ENCODE results near the gene MYEOV.

The MYEOV gene

GRCh38 chr11:69319255-69320106 is 25.5 kb downstream of the MYEOV start:
- no peak for DNase-seq

DNA sequence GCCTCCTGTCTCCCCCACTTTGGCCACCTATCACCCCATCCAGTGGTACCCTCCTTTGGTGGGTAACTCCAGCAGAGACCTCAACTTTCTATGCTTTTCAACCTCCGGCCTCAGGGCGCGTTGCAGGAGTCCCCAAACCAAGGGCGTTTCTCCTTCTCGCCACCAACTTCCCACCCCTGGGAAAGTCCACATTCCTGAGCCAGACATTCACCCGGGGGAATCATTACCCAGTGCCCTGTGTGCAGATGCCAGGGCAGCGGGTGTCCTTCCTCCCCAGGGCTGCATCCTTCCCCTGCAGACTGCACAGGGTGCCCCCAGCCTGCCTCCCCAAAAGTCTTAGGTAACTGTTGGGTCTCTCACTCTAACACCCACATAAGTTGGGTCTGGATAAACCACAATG is 26.4 kb downstream of the MYEOV start:
- no peak for DNase-seq

DNA sequence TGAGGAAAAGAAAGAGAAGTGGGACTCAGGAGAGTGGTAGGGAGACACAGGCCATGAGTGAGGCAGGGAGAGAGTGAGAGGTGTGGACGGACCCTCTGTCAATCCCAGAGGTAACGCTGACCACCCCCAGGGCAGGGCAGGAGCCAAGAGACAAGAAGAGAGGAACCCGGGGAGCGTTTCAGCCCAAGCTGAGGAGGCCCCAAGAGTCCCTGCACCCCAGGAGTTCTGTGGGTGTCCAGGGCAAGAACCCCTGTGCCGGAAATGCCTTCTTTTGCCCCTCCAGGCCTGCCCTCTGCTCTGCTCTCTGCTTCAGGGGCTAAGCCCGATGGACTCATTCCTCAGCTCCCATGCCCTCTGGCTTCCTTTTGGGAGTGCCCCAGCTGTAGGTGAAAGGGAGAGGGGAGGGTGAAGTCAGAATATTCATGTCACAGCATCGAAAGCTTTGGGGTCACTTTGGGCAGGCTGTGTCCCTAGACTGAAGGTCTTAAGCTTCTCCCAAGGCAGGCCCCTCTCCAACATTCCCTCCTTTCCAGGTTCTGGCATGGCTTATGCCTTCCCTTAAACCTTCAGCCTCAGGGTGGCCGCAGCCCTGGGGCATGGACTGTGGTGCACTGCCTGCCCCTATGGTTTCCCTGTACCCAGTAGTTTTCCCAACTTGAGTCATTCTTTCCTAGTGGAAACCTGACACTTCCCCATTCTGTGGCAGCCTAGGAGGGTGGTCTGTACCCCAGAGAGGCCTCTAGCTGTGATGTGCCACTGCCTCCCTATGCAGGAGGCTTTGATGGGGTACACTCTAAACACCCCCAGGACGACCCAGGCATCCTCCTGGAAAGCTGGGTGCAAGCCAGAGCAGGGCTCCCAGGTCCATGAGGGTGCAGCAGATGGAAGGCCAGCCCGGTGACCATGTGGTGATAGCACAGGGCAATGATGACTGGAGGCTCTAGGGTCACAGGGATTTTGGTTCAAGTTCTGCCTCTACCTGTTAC is 27.1 kb downstream of the MYEOV start:
- no peak for DNase-seq

- DNase-seq, result no peak
These were observed 28.0 kb downstream of the MYEOV start for GRCh38 chr11:69321877-69322361.

- DNase-seq, result no peak
These were observed 31.5 kb downstream of the MYEOV start for GRCh38 chr11:69325446-69325845.

GRCh38 chr11:69326622-69327219 is 32.8 kb downstream of the MYEOV start:
- no peak for DNase-seq

DNA sequence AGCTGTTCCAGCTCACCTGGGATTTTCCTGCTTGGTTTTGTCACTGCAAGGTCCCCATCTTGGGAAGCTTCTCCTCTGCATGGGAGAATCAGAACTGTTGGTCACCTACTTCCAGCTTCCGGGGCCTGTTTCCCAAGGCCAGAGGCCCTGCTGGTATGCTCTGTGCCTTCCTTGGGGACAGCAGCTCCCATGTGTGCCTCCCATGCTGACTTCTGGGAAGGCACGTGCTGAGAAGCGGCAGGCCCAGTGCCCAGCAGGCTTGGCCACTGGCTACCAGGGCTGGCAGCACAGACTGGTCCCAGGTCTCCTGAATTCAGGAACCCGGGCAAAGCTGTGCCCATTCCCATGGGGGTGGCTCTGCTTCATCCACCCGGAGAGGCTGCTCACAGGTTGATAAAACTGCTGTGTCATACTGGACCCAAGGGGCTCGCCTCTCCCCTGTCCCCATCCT is 33.8 kb downstream of the MYEOV start:
- no peak for DNase-seq

DNA sequence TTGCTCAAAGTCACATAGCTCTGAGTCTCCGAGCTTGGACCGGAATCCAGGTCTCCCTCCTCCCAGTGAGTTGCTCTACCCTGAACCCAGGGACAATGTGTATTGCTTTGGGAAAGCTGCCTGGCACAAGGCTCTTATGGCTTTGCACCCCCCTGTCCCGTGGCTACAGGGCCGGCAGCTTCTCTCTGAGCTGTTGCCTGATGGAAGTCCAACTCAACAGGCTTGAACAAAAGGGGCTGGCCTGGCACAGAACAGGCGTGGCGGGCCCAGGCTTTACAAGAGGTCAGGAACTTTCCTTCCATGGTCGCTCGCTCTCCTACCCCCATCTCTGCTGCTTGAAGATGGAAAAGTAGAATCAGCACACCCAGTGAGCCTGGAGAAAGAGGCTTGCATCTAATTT is 34.3 kb downstream of the MYEOV start:
- DNase-seq, result no peak

GRCh38 chr11:69329581-69329980 is 35.6 kb downstream of the MYEOV start:
- no peak for DNase-seq

- no peak for DNase-seq
These were observed 36.4 kb downstream of the MYEOV start for GRCh38 chr11:69330330-69330729.

DNA sequence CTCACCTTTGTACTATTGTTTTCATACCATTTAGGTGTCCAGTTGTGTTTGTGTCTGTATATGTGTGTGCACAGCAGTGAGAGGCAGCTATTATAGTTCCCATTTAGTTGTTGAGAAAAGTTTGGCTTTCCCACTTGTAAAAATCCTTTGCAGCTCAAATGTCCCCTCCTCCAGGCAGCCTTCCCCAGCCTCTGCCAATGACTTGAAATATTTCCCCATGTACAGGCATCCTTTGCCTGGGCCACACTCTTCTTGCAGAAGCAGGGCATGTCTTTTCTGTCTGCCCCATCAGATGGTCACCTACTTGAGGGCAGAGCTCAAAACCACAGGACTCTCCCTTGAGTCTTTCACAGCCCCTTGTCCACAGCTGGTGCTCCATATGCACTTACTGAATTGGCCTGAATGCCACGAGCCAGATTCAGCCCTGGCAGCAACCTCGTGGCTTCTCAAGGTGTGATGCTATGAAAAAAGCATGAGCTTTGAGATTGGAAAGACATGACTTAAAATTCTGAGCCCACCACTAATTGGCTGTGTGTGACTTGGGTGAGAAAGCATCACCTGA is 39.3 kb downstream of the MYEOV start:
- no peak for DNase-seq

DNA sequence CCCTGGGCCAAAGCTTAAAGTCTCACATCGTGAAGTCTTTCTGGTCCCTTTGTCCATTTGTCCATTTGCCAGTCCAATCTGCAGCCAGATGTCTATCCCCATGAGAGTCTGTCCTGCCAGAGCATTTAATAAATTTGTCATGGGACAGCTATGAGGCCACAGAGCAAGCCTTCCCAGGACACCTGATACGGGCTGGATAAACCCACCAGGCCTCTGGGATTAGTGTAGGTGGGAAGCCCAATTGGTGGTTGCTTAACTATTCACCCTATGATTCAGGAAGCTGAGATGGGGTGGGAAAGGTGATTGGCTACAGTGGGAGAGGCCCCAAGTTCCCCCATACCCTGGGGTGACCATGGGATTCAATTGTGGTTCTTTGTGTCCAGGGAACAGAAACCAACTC is 39.9 kb downstream of the MYEOV start:
- no peak for DNase-seq

DNA sequence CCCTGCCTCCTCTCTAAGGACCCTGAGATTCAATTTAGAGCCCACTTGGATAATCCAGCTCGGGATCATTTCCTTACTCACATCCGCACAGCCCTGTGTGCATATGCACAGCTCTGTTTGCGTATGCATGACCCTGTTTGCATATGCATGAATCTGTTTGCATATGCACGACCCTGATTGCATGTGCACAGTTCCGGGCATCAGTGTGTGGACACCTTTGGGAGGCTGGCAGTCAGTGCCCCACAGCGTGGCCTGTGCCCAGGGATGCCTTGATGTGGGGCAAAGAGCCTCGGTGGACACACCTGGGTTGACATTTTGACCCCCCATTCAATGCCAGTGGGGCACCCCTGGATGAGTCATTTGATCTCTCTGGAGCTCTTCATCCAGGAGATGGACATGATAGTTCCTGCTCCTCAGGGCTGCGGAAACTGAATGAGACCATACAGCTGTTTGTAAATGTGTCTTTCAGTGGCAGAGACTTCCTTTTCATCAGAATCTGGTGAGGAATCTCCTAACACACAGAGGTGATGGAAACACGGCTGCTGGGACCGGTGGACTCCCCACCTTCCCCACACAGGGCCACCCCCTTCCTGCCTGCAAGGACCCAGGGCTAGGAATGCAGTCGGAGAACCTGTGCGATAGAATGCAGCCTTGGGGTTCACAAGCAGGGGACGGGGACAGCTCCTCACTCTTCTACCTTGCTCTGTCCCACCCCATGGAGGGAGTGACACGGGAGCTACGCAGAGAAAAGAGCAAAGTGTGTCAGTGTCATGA is 41.2 kb downstream of the MYEOV start:
- no peak for DNase-seq

DNA sequence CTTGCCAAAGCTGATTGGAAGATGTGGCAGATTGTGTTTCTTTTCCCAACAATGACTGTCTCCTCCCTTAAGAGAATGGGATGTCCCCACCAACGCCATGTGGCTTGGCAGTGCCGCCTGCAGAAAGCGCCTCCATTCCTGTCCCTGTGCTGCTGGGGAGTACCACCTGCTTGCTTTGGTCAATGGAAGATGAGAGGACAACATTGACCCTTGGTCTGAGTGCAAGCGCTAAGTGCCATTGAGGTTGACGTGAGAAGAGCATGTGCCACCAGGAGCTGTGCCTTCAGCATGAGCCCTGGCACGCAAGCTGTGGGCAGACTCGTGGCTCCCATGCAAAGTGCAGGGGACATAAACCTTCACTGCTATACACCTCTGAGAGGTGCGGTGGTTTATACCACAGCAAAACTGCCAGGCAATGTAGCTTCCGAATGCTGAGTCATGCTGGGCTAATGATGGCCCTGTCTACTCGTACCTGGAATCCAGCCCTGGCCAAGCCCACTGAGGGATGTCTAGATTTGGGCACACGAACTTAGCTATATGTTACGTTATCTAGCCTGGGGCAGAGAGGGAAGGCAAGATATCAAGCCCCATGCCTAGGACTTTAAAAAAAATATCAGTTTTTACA is 41.9 kb downstream of the MYEOV start:
- no peak for DNase-seq

DNA sequence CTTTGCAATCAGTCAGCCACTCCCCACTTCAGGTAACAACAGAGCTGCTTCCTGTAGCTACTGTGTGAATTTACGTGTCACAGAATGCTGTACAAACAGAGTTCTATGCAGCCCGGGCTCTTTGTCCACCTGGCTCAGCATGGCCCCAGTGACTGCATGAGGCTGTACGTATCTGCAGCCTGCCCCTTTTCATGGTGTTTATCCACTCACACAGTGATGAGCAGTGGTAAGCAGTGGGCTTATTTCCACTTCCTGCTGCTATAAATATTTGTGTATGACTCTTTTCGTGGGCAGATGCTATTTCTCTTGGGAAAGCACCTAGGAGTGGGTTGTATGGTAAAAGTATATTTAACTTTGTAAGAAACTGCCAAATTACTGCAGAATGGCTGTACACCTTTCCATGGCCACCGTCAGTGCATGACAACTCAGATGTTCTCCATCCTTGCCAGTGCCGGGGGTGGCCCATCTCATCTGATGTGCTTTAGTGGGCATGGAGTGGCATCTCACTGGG is 43.3 kb downstream of the MYEOV start:
- peak; percentile 73 for DNase-seq

DNA sequence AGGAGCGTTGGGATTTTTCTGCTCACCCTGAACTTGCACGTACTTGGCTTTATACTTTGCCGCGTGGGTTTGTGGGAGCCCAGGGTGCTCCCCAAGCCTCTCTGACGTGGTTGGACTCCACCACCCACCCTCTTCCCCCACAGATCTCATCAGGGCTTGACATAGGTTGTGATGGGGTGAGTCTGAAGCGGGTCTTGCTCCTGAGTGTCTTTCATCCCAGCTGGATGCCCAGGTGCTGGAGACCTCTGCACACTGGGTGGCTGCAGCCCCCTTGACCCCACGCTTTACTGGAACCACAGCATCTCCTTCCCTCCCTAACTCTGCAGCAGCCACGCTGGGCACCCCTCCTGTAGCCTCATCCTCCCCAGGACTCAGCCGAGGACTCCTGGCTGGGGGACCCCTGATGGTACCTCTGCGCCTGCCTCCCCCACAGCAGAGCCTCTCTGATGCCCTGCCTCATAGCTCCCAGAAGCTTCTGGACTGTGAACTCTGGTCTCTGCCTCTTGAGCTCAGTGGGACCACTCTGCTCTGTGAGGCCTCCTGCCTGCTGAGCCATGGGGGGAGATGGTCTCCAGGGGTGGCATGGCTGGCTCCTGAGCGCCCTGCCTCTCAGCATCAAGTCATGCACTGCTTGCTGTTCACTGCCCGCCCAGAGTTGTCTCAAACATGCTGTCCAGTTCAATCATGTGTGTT is 45.2 kb downstream of the MYEOV start:
- no peak for DNase-seq

DNA sequence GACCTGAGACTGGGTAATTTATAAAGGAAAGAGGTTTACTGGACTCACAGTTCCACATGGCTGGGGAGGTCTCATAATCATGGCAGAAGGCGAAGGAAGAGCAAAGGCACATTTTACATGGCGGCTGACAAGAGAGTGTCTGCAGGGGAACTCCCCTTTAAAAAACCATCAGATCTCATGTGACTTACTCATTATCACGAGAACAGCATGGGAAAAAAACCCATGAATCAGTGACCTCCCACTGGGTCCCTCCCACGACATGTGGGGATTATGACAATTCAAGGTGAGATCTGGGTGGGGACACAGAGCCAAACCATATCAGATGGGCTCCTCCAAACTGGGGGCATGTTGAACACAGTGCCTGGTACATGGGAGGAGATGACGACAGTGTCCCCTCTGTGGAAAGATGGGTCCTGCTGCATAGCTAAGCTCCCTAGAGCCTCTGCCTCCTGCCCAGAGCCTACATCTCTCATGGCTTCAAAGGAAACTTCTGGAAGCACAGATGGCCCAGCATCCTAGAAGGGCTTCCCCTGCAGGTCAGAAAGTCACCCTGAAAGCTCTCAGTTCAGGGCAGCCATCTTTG is 46.1 kb downstream of the MYEOV start:
- DNase-seq, result no peak

GRCh38 chr11:69342588-69343330 is 48.8 kb downstream of the MYEOV start:
- DNase-seq, result no peak

Data from NCI-H748 treated with DMSO at 0.1 percent for 48 hours (cell line).